HG02870 (cell line): ENCODE data around the gene EBF3.

Experiments
- ATAC-seq: cut with Tn5 transposase; IDR thresholded peaks from one replicate; pipeline ENCODE4 v1.9.1; 2021; ENCODE audit warnings: mild to moderate bottlenecking, moderate library complexity; ENCODE audit not compliant: unreplicated experiment

Gene EBF3

GRCh38 chr10:129912986-129913695, 50.9 kb downstream of the EBF3 start:
- ATAC-seq = no peak

GRCh38 chr10:129912166-129912917, 51.7 kb downstream of the EBF3 start:
- ATAC-seq = no peak

- ATAC-seq = no peak
These were observed 52.5 kb downstream of the EBF3 start for GRCh38 chr10:129911451-129912165.

GRCh38 chr10:129910861-129911260, 53.2 kb downstream of the EBF3 start:
- no peak for ATAC-seq

GRCh38 chr10:129909531-129910256, 54.4 kb downstream of the EBF3 start:
- no peak for ATAC-seq

GRCh38 chr10:129909080-129909479, 55.0 kb downstream of the EBF3 start:
- no peak for ATAC-seq

- no peak for ATAC-seq
These were observed 55.7 kb downstream of the EBF3 start for GRCh38 chr10:129908406-129908805.

- ATAC-seq = no peak
These were observed 58.5 kb downstream of the EBF3 start for GRCh38 chr10:129905553-129905952.

GRCh38 chr10:129904323-129904722, 59.8 kb downstream of the EBF3 start:
- no peak for ATAC-seq

- ATAC-seq = no peak
These were observed 62.6 kb downstream of the EBF3 start for GRCh38 chr10:129901389-129902006.

- no peak for ATAC-seq
These were observed 63.2 kb downstream of the EBF3 start for GRCh38 chr10:129900825-129901224.

GRCh38 chr10:129899276-129900130, 64.6 kb downstream of the EBF3 start:
- ATAC-seq = no peak

- no peak for ATAC-seq
These were observed 65.3 kb downstream of the EBF3 start for GRCh38 chr10:129898706-129899268.

GRCh38 chr10:129897871-129898626, 66.0 kb downstream of the EBF3 start:
- no peak for ATAC-seq

- ATAC-seq = no peak
These were observed 67.2 kb downstream of the EBF3 start for GRCh38 chr10:129896860-129897200.

GRCh38 chr10:129896136-129896859, 67.8 kb downstream of the EBF3 start:
- no peak for ATAC-seq

GRCh38 chr10:129895811-129896135, 68.3 kb downstream of the EBF3 start:
- ATAC-seq = no peak

GRCh38 chr10:129894698-129895097, 69.4 kb downstream of the EBF3 start:
- no peak for ATAC-seq
